NCI-H510A (cell line): Measurements from ENCODE around the gene ANKRD44.
"Not testable (repeated sequence)": the region's sequence is repeated elsewhere in the genome, so short reads cannot be mapped to it uniquely, and the experiment has no call there.

Source experiments
- DNase-seq: peaks from one replicate; lab custom pipeline; 2025; lab: John Stamatoyannopoulos, UW

Gene ANKRD44

GRCh38 chr2:197287596-197287932 lies 23.0 kb downstream of the ANKRD44 start:
- DNase-seq = not testable (repeated sequence)

- no peak for DNase-seq
These were observed 23.6 kb downstream of the ANKRD44 start for GRCh38 chr2:197286805-197287595.

- no peak for DNase-seq
These were observed 25.2 kb downstream of the ANKRD44 start for GRCh38 chr2:197285361-197285760.

GRCh38 chr2:197284956-197285355 lies 25.6 kb downstream of the ANKRD44 start:
- no peak for DNase-seq

- no peak for DNase-seq
These were observed 29.2 kb downstream of the ANKRD44 start for GRCh38 chr2:197281421-197281820.

GRCh38 chr2:197280015-197280702 lies 30.4 kb downstream of the ANKRD44 start:
- DNase-seq = no peak

GRCh38 chr2:197278799-197279763 lies 31.5 kb downstream of the ANKRD44 start:
- no peak for DNase-seq

GRCh38 chr2:197277794-197278193 lies 32.8 kb downstream of the ANKRD44 start:
- no peak for DNase-seq

- DNase-seq = no peak
These were observed 34.4 kb downstream of the ANKRD44 start for GRCh38 chr2:197276156-197276555.

GRCh38 chr2:197274937-197275336 lies 35.6 kb downstream of the ANKRD44 start:
- no peak for DNase-seq

- peak; percentile 24 for DNase-seq
These were observed 36.2 kb downstream of the ANKRD44 start for GRCh38 chr2:197274349-197274748.

GRCh38 chr2:197273485-197273884 lies 37.1 kb downstream of the ANKRD44 start:
- peak; percentile 89 for DNase-seq

GRCh38 chr2:197270601-197271000 lies 40.0 kb downstream of the ANKRD44 start:
- DNase-seq = no peak

GRCh38 chr2:197269815-197270214 lies 40.8 kb downstream of the ANKRD44 start:
- DNase-seq = no peak

- no peak for DNase-seq
These were observed 41.6 kb downstream of the ANKRD44 start for GRCh38 chr2:197268786-197269584.

- no peak for DNase-seq
These were observed 44.1 kb downstream of the ANKRD44 start for GRCh38 chr2:197266477-197266876.

GRCh38 chr2:197265924-197266323 lies 44.7 kb downstream of the ANKRD44 start:
- DNase-seq = no peak

GRCh38 chr2:197265036-197265435 lies 45.5 kb downstream of the ANKRD44 start:
- DNase-seq = no peak

GRCh38 chr2:197264332-197264731 lies 46.2 kb downstream of the ANKRD44 start:
- DNase-seq = no peak

- peak; percentile 32 for DNase-seq
These were observed 47.5 kb downstream of the ANKRD44 start for GRCh38 chr2:197263077-197263476.

GRCh38 chr2:197261808-197262226 lies 48.8 kb downstream of the ANKRD44 start:
- no peak for DNase-seq
